Endothelial cell of umbilical vein (primary cell): ENCODE results near the gene FBXO4.

Source experiments
- CTCF ChIP-seq, 2 donors: IDR thresholded peaks; 1 replicate in 1 of 2; 2 replicates in 1 of 2; pipeline ENCODE4 v1.5.1; 2011; ENCODE audit warnings: low read length in 2 of 2, mild to moderate bottlenecking in 2 of 2, moderate library complexity in 2 of 2, control low read depth in 1 of 2, inconsistent platforms in 1 of 2, low read depth in 1 of 2; ENCODE audit not compliant: insufficient read depth in 1 of 2; ENCODE audit errors: extremely low read depth in 1 of 2
- EZH2 ChIP-seq: IDR thresholded peaks from 2 replicates; pipeline ENCODE4 v1.6.1; 2012; ENCODE audit warnings: borderline replicate concordance, low read depth, mild to moderate bottlenecking, moderate library complexity, low read length, inconsistent platforms; ENCODE audit not compliant: severe bottlenecking
- FOS ChIP-seq: IDR thresholded peaks from 2 replicates; pipeline ENCODE4 v1.6.1; 2011; ENCODE audit warnings: mild to moderate bottlenecking, low read length, moderate library complexity, borderline replicate concordance; ENCODE audit not compliant: insufficient read depth
- GATA2 ChIP-seq: IDR thresholded peaks from 2 replicates; pipeline ENCODE4 v1.7.0; 2011; ENCODE audit warnings: low read depth, mild to moderate bottlenecking, moderate library complexity, mixed read lengths, low read length; ENCODE audit not compliant: insufficient read length, insufficient read depth
- JUN ChIP-seq: IDR thresholded peaks from 2 replicates; pipeline ENCODE4 v1.6.1; 2011; ENCODE audit warnings: borderline replicate concordance, low read depth; ENCODE audit not compliant: insufficient read length, insufficient read depth
- MAX ChIP-seq: IDR thresholded peaks from 2 replicates; pipeline ENCODE4 v1.6.1; 2011; ENCODE audit not compliant: insufficient read depth, insufficient read length
- POLR2A ChIP-seq: IDR thresholded peaks from 2 replicates; pipeline ENCODE4 v1.6.1; 2012; ENCODE audit warnings: low read depth, mild to moderate bottlenecking, control low read depth, low read length
- POLR2AphosphoS5 ChIP-seq: IDR thresholded peaks from 2 replicates; pipeline ENCODE4 v1.6.1; 2012; ENCODE audit warnings: low read depth, mild to moderate bottlenecking, control low read depth, low read length, moderate library complexity; ENCODE audit not compliant: insufficient read depth

GRCh38 chr5:41885286-41885685 is 39.8 kb upstream of the FBXO4 start:
- no peak for TF ChIP-seq JUN
- no peak for TF ChIP-seq MAX
- TF ChIP-seq EZH2: no peak
- TF ChIP-seq CTCF (IDR thresholded peaks at IDR 0.05; ENCODE audit: extremely low read depth in 1 of 2, insufficient read depth in 1 of 2, low read depth in 1 of 2, low read length in 2 of 2): no peak
- no peak for TF ChIP-seq POLR2A
- no peak for TF ChIP-seq GATA2
- TF ChIP-seq FOS: no peak
- TF ChIP-seq POLR2AphosphoS5: no peak
